NCI-H524 treated with DMSO at 0.1 percent for 48 hours (cell line): ENCODE results near the gene NXPE4.
"Not testable (repeated sequence)": the region's sequence is repeated elsewhere in the genome, so short reads cannot be mapped to it uniquely, and the experiment has no call there.

Experiments
- DNase-seq: peaks from one replicate; lab custom pipeline; 2025; lab: John Stamatoyannopoulos, UW

Gene NXPE4

GRCh38 chr11:114595571-114595970 is at the start of gene NXPE4:
TSS of gene NXPE4 (minus strand) at chr11:114595786. CDS start at chr11:114594759, 1,027 bp downstream.
- DNase-seq: no peak

- DNase-seq: not testable (repeated sequence)
Measured at GRCh38 chr11:114639440-114639839, 43.9 kb upstream of the NXPE4 start.

GRCh38 chr11:114631445-114631965 is 35.9 kb upstream of the NXPE4 start:
- DNase-seq: not testable (repeated sequence)

GRCh38 chr11:114625294-114625693 is 29.7 kb upstream of the NXPE4 start:
- no peak for DNase-seq

GRCh38 chr11:114624455-114625207 is 29.0 kb upstream of the NXPE4 start:
- DNase-seq: no peak

- DNase-seq: no peak
Measured at GRCh38 chr11:114623720-114624119, 28.1 kb upstream of the NXPE4 start.

- DNase-seq: no peak
Measured at GRCh38 chr11:114622858-114623257, 27.3 kb upstream of the NXPE4 start.

GRCh38 chr11:114621950-114622809 is 26.6 kb upstream of the NXPE4 start:
- DNase-seq: no peak

- no peak for DNase-seq
Measured at GRCh38 chr11:114621072-114621471, 25.5 kb upstream of the NXPE4 start.

GRCh38 chr11:114619659-114620173 is 24.1 kb upstream of the NXPE4 start:
- no peak for DNase-seq

- DNase-seq: no peak
Measured at GRCh38 chr11:114618139-114618538, 22.6 kb upstream of the NXPE4 start.

GRCh38 chr11:114617157-114618124 is 21.9 kb upstream of the NXPE4 start:
- DNase-seq: no peak

- DNase-seq: no peak
Measured at GRCh38 chr11:114616516-114616915, 20.9 kb upstream of the NXPE4 start.

- DNase-seq: no peak
Measured at GRCh38 chr11:114615448-114616361, 20.1 kb upstream of the NXPE4 start.

- DNase-seq: no peak
Measured at GRCh38 chr11:114614127-114614720, 18.6 kb upstream of the NXPE4 start.

GRCh38 chr11:114613094-114613493 is 17.5 kb upstream of the NXPE4 start:
- DNase-seq: not testable (repeated sequence)

- no peak for DNase-seq
Measured at GRCh38 chr11:114612686-114613085, 17.1 kb upstream of the NXPE4 start.

- DNase-seq: not testable (repeated sequence)
Measured at GRCh38 chr11:114612199-114612598, 16.6 kb upstream of the NXPE4 start.

GRCh38 chr11:114610984-114611944 is 15.7 kb upstream of the NXPE4 start:
- no peak for DNase-seq
